ENCODE results near the gene PRKCA.

DNA sequence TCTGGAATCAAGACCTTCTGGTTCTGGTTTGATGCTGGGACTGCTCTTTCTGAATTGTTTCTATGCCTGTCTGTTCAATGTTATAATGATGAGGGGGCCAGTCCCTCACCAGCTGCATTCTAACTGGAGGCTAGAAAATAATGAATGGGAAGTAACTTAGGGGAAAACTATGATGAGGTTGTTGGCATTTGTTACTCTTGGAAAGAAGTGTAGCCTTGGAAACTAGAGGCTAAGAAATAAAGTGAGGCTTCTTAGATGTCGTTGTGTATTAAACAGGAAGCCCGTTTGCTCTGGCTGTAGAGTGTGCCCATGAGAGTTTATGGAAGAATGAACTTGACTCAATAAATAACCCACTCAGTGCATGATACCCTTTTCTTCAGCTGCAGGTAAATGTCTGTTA, 140.8 kb downstream of the PRKCA start:
- TF ChIP-seq, protein P1, sequence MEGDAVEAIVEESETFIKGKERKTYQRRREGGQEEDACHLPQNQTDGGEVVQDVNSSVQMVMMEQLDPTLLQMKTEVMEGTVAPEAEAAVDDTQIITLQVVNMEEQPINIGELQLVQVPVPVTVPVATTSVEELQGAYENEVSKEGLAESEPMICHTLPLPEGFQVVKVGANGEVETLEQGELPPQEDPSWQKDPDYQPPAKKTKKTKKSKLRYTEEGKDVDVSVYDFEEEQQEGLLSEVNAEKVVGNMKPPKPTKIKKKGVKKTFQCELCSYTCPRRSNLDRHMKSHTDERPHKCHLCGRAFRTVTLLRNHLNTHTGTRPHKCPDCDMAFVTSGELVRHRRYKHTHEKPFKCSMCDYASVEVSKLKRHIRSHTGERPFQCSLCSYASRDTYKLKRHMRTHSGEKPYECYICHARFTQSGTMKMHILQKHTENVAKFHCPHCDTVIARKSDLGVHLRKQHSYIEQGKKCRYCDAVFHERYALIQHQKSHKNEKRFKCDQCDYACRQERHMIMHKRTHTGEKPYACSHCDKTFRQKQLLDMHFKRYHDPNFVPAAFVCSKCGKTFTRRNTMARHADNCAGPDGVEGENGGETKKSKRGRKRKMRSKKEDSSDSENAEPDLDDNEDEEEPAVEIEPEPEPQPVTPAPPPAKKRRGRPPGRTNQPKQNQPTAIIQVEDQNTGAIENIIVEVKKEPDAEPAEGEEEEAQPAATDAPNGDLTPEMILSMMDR (IDR thresholded peaks at IDR 0.05): no peak
- TF ChIP-seq POLR2AphosphoS5 (IDR thresholded peaks at IDR 0.05) (no peak), POLR2A (IDR thresholded peaks at IDR 0.05) (no peak)

Measured in gastroesophageal sphincter (tissue), 3 donors.